Measurements from ENCODE around the gene PLIN3. TPM values are rescaled to one million over a fixed set of nuclear protein-coding genes. Genes with fewer than 3 reads are reported as not detected.
"Not testable (repeated sequence)": the region's sequence is repeated elsewhere in the genome, so short reads cannot be mapped to it uniquely, and the experiment has no call there.

The PLIN3 gene
- polyA plus RNA-seq, 1 donor (not counting 4 experiments of a cell fraction or from before 2014, with no cell fraction given), result 70.7 TPM

- H3K4me1 ChIP-seq (ENCODE audit: control insufficient read depth, extremely low read depth, insufficient read depth, low read length), result no peaks in the 10 kb centered on the region
- DNase-seq (ENCODE audit: low read depth, low spot score) (no peak), FAIRE-seq (no peak)
- no peaks in the 10 kb centered on the region for H3K9me1 ChIP-seq (ENCODE audit: control insufficient read depth, extremely low read depth, insufficient read depth, low read length)
- no peak overlapping the region for H3K9ac ChIP-seq (ENCODE audit: control insufficient read depth, extremely low read depth, insufficient read depth, low read length)
- H4K20me1 ChIP-seq (ENCODE audit: control insufficient read depth, extremely low read depth, insufficient read depth, low read length), result no peaks in the 10 kb centered on the region
- no peak for TF ChIP-seq EZH2 (IDR thresholded peaks at IDR 0.05; ENCODE audit: low read length)
- no peak for TF ChIP-seq CTCF (optimal IDR thresholded peaks at IDR 0.05 in 1 of 3, IDR thresholded peaks at IDR 0.05 in 1 of 3, conservative IDR thresholded peaks at IDR 0.05 in 1 of 3; ENCODE audit: extremely low read depth in 1 of 3, insufficient read depth in 2 of 3, low read length in 3 of 3)
- no peaks in the 10 kb centered on the region for H3K27me3 ChIP-seq (ENCODE audit: control insufficient read depth, extremely low read depth, insufficient read depth, low read length)
- H3K4me3 ChIP-seq (ENCODE audit: control insufficient read depth in 2 of 3, extremely low read depth in 1 of 3, insufficient read depth in 2 of 3, low read depth in 1 of 3, low read length in 3 of 3), result no peak overlapping the region
- H3K9me3 ChIP-seq (ENCODE audit: control insufficient read depth, low read depth, low read length), result no peaks in the 10 kb centered on the region
- H3K79me2 ChIP-seq (ENCODE audit: control insufficient read depth, insufficient read depth, low read length), result no peaks in the 10 kb centered on the region
- H2AFZ ChIP-seq (ENCODE audit: control insufficient read depth, low read length), result no peak overlapping the region
- H3K27ac ChIP-seq (ENCODE audit: control insufficient read depth, insufficient read depth, low read length), result no peak overlapping the region
- dilution Hi-C loops (cut with MboI; ENCODE audit: extremely low pct_ligation_motif_present, low sequenced_read_pairs), result no loop called here
- H3K36me3 ChIP-seq (ENCODE audit: control insufficient read depth in 2 of 2, extremely low read depth in 1 of 2, insufficient read depth in 2 of 2, low read length in 2 of 2), result peaks cover 18 to 40% of the 10 kb centered on the region in 2 experiments
- H3K4me2 ChIP-seq (ENCODE audit: control insufficient read depth, extremely low read depth, insufficient read depth, low read depth, low read length), result no peak overlapping the region
Observed at GRCh38 chr19:4849019-4849418, 18.4 kb downstream of the PLIN3 start.

- H3K9ac ChIP-seq (ENCODE audit: control insufficient read depth, extremely low read depth, insufficient read depth, low read length), result no peak overlapping the region
- no peaks in the 10 kb centered on the region for H3K27me3 ChIP-seq (ENCODE audit: control insufficient read depth, extremely low read depth, insufficient read depth, low read length)
- dilution Hi-C loops (cut with MboI; ENCODE audit: extremely low pct_ligation_motif_present, low sequenced_read_pairs), result no loop called here
- H3K4me3 ChIP-seq (ENCODE audit: control insufficient read depth in 2 of 3, extremely low read depth in 1 of 3, insufficient read depth in 2 of 3, low read depth in 1 of 3, low read length in 3 of 3), result no peak overlapping the region
- no peak overlapping the region for H3K27ac ChIP-seq (ENCODE audit: control insufficient read depth, insufficient read depth, low read length)
- H4K20me1 ChIP-seq (ENCODE audit: control insufficient read depth, extremely low read depth, insufficient read depth, low read length), result no peaks in the 10 kb centered on the region
- DNase-seq (ENCODE audit: low read depth, low spot score), result no peak
- H2AFZ ChIP-seq (ENCODE audit: control insufficient read depth, low read length), result no peak overlapping the region
- H3K36me3 ChIP-seq (ENCODE audit: control insufficient read depth in 2 of 2, extremely low read depth in 1 of 2, insufficient read depth in 2 of 2, low read length in 2 of 2), result peaks cover 18 to 36% of the 10 kb centered on the region in 2 experiments
- no peak overlapping the region for H3K4me2 ChIP-seq (ENCODE audit: control insufficient read depth, extremely low read depth, insufficient read depth, low read depth, low read length)
- no peaks in the 10 kb centered on the region for H3K9me3 ChIP-seq (ENCODE audit: control insufficient read depth, low read depth, low read length)
- no peaks in the 10 kb centered on the region for H3K79me2 ChIP-seq (ENCODE audit: control insufficient read depth, insufficient read depth, low read length)
- no peaks in the 10 kb centered on the region for H3K9me1 ChIP-seq (ENCODE audit: control insufficient read depth, extremely low read depth, insufficient read depth, low read length)
- TF ChIP-seq CTCF (optimal IDR thresholded peaks at IDR 0.05 in 1 of 3, IDR thresholded peaks at IDR 0.05 in 1 of 3, conservative IDR thresholded peaks at IDR 0.05 in 1 of 3; ENCODE audit: extremely low read depth in 1 of 3, insufficient read depth in 2 of 3, low read length in 3 of 3) (no peak), EZH2 (IDR thresholded peaks at IDR 0.05; ENCODE audit: low read length) (no peak)
- no peak for FAIRE-seq
- H3K4me1 ChIP-seq (ENCODE audit: control insufficient read depth, extremely low read depth, insufficient read depth, low read length), result no peaks in the 10 kb centered on the region
Observed at GRCh38 chr19:4847190-4847973, 20.1 kb downstream of the PLIN3 start.

- H3K4me1 ChIP-seq (ENCODE audit: control insufficient read depth, extremely low read depth, insufficient read depth, low read length); H4K20me1 ChIP-seq (ENCODE audit: control insufficient read depth, extremely low read depth, insufficient read depth, low read length); FAIRE-seq; H3K79me2 ChIP-seq (ENCODE audit: control insufficient read depth, insufficient read depth, low read length); dilution Hi-C loops (cut with MboI; ENCODE audit: extremely low pct_ligation_motif_present, low sequenced_read_pairs); H3K4me3 ChIP-seq (ENCODE audit: control insufficient read depth in 2 of 3, extremely low read depth in 1 of 3, insufficient read depth in 2 of 3, low read depth in 1 of 3, low read length in 3 of 3); H3K27me3 ChIP-seq (ENCODE audit: control insufficient read depth, extremely low read depth, insufficient read depth, low read length); H2AFZ ChIP-seq (ENCODE audit: control insufficient read depth, low read length); H3K9ac ChIP-seq (ENCODE audit: control insufficient read depth, extremely low read depth, insufficient read depth, low read length); H3K9me1 ChIP-seq (ENCODE audit: control insufficient read depth, extremely low read depth, insufficient read depth, low read length); H3K9me3 ChIP-seq (ENCODE audit: control insufficient read depth, low read depth, low read length); DNase-seq (ENCODE audit: low read depth, low spot score); H3K27ac ChIP-seq (ENCODE audit: control insufficient read depth, insufficient read depth, low read length); H3K4me2 ChIP-seq (ENCODE audit: control insufficient read depth, extremely low read depth, insufficient read depth, low read depth, low read length): not testable (repeated sequence)
- peaks cover 14 to 30% of the 10 kb centered on the region in 2 experiments for H3K36me3 ChIP-seq (ENCODE audit: control insufficient read depth in 2 of 2, extremely low read depth in 1 of 2, insufficient read depth in 2 of 2, low read length in 2 of 2)
Observed at GRCh38 chr19:4845975-4846374, 21.5 kb downstream of the PLIN3 start.

Data from keratinocyte (primary cell).